ENCODE results near the gene ZNF708. TPM values are rescaled to one million over a fixed set of nuclear protein-coding genes. Genes with fewer than 3 reads are reported as not detected.

ZNF708 gene
- total RNA-seq, 2 experiments from 2014 or later: 9.2 to 9.3 TPM

GRCh38 chr19:21335721-21336120, 6.5 kb upstream of the ZNF708 start:
- CTCF ChIA-PET: no interaction called here
- H3K9me3 Mint-ChIP-seq: peaks cover 30% of the 10 kb centered on the region
- no peak overlapping the region for H3K27ac Mint-ChIP-seq
- POLR2A ChIA-PET: no interaction called here
- H3K4me3 Mint-ChIP-seq: no peak overlapping the region
- intact Hi-C loops (cut with micrococcal nuclease): no loop called here
- H3K27me3 Mint-ChIP-seq: no peaks in the 10 kb centered on the region
- peaks cover 2% of the 10 kb centered on the region for H3K36me3 Mint-ChIP-seq (ENCODE audit: low read depth)
- no peak for ATAC-seq
- no peak for DNase-seq
- no peaks in the 10 kb centered on the region for H3K4me1 Mint-ChIP-seq (ENCODE audit: low read depth)
- no peak for TF ChIP-seq CTCF (IDR thresholded peaks at IDR 0.05)

- intact Hi-C loops (cut with micrococcal nuclease): no loop called here
- no peak for ATAC-seq
- Mint-ChIP-seq H3K9me3 (peaks cover 11% of the 10 kb centered on the region), H3K27me3 (no peaks in the 10 kb centered on the region), H3K27ac (peak overlapping the region; percentile 99), H3K4me3 (peak overlapping the region; percentile 95), H3K4me1 (ENCODE audit: low read depth) (peaks cover 37% of the 10 kb centered on the region), H3K36me3 (ENCODE audit: low read depth) (peaks cover 36% of the 10 kb centered on the region)
- ChIA-PET POLR2A (interaction anchor here (0.7 to 2.2 kb wide), 9 partner anchors 10 to 349 kb away, joined by 3 to 15 read pairs (median 4); partner anchors contain the start of genes ZNF429 and ZNF738), CTCF (interaction anchor here (0.6 to 1.8 kb wide), 5 partner anchors 11 to 329 kb away, joined by 3 to 4 read pairs (median 4); no protein-coding TSS in a partner anchor)
- DNase-seq: peak; percentile 7
- no peak for TF ChIP-seq CTCF (IDR thresholded peaks at IDR 0.05)
Measured at GRCh38 chr19:21328406-21328805, 804 bp downstream of the ZNF708 start.

- Mint-ChIP-seq H3K27ac (no peak overlapping the region), H3K27me3 (no peaks in the 10 kb centered on the region), H3K4me1 (ENCODE audit: low read depth) (peaks cover 57% of the 10 kb centered on the region), H3K4me3 (no peak overlapping the region), H3K9me3 (peaks cover 11% of the 10 kb centered on the region), H3K36me3 (ENCODE audit: low read depth) (peaks cover 51% of the 10 kb centered on the region)
- POLR2A ChIA-PET: no interaction called here
- intact Hi-C loops (cut with micrococcal nuclease): no loop called here
- CTCF ChIA-PET: no interaction called here
- no peak for DNase-seq
- TF ChIP-seq CTCF (IDR thresholded peaks at IDR 0.05): no peak
- ATAC-seq: no peak
Measured at GRCh38 chr19:21326169-21326568, 3.0 kb downstream of the ZNF708 start.

- ATAC-seq: no peak
- H3K27me3 Mint-ChIP-seq: no peaks in the 10 kb centered on the region
- ChIA-PET CTCF (interaction anchor here (0.6 kb wide), 1 partner anchor 10 kb away, joined by 3 read pairs; no protein-coding TSS in a partner anchor), POLR2A (interaction anchor here (0.7 kb wide), 1 partner anchor 880 kb away, joined by 3 read pairs; no protein-coding TSS in a partner anchor)
- no peak for DNase-seq
- intact Hi-C loops (cut with micrococcal nuclease): no loop called here
- peaks cover 11% of the 10 kb centered on the region for H3K9me3 Mint-ChIP-seq
- no peak overlapping the region for H3K27ac Mint-ChIP-seq
- peaks cover 61% of the 10 kb centered on the region for H3K36me3 Mint-ChIP-seq (ENCODE audit: low read depth)
- TF ChIP-seq CTCF (IDR thresholded peaks at IDR 0.05): no peak
- peaks cover 70% of the 10 kb centered on the region for H3K4me1 Mint-ChIP-seq (ENCODE audit: low read depth)
- no peak overlapping the region for H3K4me3 Mint-ChIP-seq
Measured at GRCh38 chr19:21323000-21323399, 6.2 kb downstream of the ZNF708 start.

- ChIA-PET POLR2A (interaction anchor here (0.7 to 1.2 kb wide), 2 partner anchors 74 to 880 kb away, joined by 3 read pairs; no protein-coding TSS in a partner anchor), CTCF (interaction anchor here (0.6 kb wide), 1 partner anchor 10 kb away, joined by 3 read pairs; no protein-coding TSS in a partner anchor)
- intact Hi-C loops (cut with micrococcal nuclease): no loop called here
- no peaks in the 10 kb centered on the region for H3K27me3 Mint-ChIP-seq
- no peak for DNase-seq
- peaks cover 11% of the 10 kb centered on the region for H3K9me3 Mint-ChIP-seq
- peaks cover 69% of the 10 kb centered on the region for H3K4me1 Mint-ChIP-seq (ENCODE audit: low read depth)
- H3K27ac Mint-ChIP-seq: no peak overlapping the region
- no peak for TF ChIP-seq CTCF (IDR thresholded peaks at IDR 0.05)
- ATAC-seq: no peak
- no peak overlapping the region for H3K4me3 Mint-ChIP-seq
- peaks cover 61% of the 10 kb centered on the region for H3K36me3 Mint-ChIP-seq (ENCODE audit: low read depth)
Measured at GRCh38 chr19:21322528-21322927, 6.7 kb downstream of the ZNF708 start.
